Dedifferentiated amniotic fluid mesenchymal stem cell (primary cell): ENCODE results near the gene KATNAL1.
"Not testable (repeated sequence)": the region's sequence is repeated elsewhere in the genome, so short reads cannot be mapped to it uniquely, and the experiment has no call there.

Source experiments
- DNase-seq: peaks from one replicate; pipeline ENCODE4 v3.0.0-alpha.2; 2016; ENCODE audit errors: extremely low spot score

KATNAL1 gene

DNA sequence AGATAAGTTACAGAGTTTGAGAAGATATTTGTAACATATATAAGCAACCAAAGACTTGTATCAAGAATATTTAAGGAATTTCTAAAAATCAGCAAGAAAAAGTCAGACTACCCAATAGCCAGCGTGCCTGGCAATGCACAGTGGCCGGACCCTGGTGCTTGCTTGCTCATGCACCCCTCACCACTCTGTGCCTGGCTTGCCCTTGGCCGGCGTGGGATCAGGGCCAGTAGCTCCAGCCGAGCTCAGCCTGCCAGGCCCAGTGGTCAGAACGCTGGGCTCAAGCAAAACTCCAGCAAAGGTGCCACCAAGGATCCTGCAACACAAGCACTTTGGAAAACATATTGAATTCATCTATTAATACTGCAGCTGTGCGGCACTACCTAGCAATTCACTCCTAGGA, 95.1 kb downstream of the KATNAL1 start:
- DNase-seq = no peak

DNA sequence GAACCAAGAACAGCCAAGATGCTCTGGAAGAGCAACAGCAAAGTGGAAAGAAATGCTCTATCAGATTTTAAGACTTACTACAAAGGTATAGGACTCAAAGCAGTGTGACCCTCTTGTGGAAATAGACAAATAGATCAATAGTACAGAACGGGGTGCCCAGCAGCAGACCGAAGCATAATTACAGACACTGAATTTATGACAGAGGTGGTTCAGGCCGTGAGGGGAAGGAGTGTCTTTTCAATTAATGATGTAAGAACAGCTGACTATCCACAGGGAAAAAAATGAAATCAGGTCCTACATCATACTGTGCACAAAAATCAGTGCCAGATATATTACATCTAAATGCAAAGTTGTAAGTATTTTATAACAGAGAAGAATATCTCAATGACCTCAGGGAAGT, 95.6 kb downstream of the KATNAL1 start:
- no peak for DNase-seq

DNA sequence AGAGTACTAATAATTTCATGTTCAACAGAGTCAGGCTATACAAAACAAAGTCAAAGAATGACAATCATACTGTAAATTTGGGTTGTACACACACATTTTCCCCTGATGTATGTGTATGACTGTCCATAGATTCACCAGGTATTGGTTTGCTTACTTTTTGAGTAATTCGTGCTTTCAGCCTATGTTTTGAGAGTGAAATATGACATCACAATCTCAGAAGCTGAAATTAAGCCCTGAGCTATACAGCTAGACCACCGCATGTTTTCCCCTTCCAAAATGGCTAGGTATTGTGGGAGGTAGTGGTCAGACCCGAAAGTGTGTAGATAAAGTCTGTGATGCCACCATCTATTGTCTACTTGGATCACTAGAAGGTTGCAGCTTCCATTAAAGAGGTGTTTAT, 102.8 kb downstream of the KATNAL1 start:
- DNase-seq = no peak

DNA sequence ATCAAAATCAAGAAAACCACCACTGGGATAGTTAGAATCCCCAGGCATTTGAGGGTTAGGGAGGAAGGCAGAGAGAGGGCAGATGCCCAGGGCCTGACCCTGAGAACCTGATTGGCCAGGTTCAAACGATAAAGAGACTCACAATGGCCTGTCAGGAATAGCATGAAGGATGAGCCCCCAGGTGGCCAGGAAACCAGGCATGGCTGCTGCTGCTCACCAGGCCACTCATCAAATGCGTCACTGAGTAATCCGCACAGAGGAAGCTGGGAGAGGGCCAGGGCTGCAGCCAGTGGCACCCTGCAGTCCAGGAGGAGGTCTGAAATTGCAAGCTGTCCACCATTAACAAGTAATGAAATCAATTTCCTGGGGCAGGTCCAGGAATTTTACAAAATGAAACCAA, 111.3 kb downstream of the KATNAL1 start:
- DNase-seq = no peak

DNA sequence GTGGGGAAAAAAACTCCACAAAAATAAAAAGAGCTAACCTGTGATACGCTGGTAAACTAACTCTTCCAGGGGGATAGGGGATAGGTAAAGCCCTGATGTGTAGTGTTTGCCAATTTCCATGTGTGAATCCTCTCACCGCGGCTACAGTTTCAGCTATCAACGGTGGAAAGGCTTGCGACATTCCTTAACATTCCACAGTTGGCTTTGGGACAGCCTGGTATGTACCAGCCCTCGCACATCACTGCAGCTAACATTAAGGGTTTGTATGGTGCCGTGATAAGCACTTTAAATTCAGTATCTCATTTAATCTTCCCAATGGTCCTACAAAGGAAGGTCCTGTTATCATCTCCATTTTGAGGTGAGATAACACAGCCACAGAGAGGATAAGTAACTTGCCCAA, 112.4 kb downstream of the KATNAL1 start:
- DNase-seq = no peak

DNA sequence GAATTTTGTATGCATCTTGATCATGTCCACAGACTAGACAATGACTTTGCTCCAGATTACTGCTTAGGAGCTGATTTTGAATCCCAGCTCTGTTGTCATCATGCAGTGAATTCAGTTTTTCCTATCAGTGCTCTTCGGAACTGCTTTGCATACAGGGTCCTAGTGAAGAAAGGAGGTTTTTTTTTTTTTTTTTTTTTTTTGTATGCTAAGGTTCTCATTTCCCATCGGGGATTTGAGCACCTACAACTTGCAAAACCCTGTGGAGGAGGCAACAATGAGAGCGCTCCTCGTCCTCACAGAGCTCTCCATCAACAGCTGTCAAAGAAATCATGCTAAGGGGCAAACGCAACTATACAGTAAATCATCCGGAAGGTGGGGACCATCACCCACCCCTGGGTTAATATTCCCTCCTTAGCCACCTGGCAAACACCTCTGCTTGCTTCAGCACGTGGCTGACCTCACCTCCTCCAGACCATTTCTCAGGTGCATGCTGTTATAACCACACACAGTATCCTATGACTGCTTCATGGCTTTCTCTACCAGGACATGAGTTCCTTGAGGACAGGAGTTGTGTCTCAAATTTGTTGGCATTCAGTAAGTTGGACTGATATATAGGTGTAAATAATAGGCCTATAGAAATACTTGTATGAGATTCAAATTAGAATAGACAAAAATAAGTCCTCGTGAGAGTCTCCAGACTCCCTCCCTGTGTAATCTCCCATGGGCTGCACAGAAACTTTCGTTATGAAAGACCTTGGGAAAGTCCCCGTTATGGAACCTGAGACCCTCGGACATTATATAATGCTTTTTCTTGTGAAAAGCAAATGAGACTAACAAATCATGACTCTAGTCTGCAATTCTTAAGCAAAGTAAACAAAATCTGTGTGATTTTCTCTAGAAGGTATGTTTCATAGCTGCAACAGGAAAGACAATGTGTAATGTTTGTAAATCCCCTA, 113.8 kb downstream of the KATNAL1 start:
- DNase-seq = no peak

DNA sequence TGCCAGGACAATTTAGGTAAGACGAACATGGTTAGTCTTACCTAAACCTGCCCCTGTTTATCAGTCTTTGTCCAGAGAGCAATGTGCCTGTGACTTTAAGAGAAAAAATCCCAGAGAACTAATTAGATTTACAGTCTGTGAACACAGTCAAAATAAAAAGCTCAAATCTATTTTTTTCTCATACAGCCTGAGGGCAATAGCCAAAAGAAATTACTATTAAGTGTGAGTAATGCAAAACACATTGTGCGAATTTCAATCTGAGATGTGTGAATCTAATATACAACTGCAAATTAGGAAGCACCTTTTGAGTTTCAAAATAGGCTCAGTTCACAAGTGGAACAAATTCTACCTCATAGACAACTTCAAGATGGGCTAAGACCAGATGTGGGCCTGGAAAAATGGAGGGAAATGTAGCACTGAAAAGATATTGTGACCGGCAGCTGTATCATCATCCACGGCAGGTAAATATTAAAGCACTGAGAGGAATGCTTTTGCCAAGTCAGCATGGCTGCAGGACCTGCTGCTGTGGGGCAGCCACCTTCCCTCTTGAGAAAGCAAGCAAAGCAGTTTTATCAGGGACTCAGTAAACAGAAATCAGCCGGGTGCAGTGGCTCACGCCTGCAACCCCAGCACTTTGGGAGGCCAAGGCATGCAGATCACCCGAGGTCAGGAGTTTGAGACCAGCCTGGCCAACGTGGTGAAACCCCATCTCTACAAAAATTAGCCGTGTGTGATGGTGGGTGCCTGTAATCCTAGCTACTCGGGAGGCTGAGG, 114.8 kb downstream of the KATNAL1 start:
- DNase-seq = no peak

DNA sequence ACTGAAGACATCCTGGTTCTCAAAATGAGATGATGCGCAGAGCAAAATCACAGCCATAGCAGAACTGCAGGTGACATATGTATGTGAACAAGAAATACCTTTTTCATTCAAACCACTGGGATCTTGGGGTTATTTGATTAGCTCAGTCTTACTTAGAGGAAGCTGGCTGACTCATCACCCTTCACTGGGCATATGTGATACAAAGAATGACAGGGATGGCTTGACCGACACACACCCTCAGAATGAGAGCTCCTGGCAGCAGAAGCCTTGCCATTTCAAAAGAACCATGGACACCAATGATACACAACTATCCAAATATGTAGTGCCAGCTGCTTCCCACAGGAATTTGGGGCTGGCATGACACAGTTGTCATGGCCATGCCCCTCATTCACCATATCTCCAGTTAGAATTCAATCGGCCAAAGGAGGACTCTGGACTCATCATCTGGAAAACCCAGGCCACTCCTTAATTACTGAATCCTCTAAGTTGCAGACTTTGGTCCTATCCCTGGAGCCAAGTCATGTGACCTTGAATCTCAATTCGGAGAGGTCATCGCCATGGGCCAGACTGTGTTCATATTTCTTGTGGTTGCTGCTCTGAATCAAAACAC, 115.8 kb downstream of the KATNAL1 start:
- no peak for DNase-seq

DNA sequence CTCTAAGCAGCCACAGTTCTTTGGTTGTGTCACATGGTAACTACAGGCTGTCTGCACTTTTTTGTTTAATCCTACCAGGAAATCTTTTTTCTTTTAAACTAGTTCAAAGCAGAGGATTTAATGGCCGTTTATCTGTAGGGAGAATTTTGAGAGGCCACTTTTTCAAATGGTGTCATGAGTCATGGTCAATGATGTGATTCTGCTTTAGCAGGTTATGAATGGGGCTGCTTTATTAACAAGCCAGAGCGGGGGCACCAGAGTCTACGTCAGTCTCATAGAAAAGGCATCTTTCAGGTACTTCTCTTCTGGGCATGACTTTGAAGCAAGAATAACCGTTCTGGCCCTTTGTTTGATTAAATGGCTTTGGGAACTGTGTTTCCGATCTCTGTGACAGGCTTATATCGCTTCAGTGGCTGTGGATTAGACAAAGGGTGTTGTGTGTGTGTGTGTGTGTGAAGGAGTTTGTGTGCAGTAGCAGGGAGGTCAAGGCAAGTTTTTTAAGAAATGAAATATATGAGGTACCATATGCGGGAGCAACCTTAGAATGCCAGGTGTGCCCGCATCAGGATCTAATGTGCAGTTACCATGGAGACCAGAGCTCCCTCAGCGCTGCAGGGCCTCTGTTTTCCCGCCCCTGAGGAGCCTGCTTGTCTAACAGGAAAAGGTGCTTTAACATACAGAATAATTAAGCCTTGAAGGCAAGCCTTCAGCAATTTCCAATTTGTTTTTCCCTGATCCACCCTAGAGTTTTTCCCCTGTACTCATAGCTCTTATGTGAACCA, 120.5 kb downstream of the KATNAL1 start:
- no peak for DNase-seq

DNA sequence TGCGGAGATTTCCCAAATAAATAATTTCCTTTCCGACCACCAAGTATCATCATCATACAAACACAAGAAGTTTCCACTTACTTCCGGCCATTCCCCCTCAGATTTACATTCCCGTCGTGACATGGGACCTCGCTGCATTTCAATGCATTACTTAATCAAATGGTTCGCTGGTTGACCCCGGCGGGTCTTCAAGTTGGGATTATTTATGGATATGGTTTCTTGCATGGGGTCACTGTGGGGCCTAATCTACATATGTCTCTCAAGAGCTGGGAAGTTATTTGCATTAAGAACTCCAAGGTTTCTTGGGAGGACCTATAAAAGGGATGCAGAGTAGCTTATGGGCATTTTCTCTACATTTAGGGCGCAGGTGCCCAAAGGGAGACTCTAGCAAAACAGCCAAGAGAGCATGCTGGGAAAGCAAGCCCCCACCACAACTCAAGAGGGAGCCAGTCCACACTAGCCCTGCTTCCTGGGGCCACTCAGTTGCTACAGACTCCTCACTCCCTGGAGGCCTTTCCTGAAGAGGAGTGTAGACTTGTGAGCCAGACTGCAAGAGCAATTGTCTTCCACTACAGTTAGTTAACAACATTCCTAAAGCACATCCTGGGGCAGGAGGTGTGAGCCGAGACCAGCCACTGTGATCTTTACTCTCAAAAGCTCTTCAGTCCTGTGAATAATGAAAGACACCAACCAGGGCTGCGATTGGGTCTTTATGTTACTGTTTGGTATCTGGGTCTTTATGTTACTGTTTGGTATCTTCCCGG, 125.3 kb downstream of the KATNAL1 start:
- DNase-seq = no peak

DNA sequence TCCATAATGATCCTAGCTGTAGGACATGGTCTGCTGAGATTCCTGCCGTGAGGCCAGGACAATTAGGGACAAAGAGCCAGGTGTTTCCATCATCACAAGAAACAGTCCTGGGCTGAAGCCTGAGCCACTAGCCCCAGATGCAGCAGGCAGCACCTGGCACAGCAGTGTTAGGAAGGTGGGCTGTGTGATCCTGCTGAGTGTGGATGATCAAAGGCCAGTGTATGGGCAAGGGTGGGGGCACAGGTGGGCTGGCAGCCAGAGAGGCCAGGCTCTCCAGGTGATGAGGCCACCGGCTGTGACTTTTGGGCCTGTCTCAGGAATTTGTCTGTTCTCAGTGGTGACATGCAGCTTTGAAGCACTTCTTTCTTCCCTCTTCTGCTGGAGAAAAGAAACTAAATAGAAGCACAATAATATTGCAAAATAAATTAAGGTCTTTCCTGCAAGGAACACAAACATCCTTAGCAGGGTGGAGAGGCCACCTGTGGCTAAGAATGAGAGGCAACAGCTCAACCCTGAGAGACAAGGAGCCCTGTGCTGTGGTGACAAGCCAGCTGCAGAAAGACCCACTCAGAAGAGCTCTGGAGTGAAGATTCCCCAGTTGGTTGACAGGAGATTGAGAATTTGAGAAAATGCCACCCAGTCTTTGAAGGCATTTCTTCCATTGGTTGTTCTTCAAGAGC, 127.6 kb downstream of the KATNAL1 start:
- DNase-seq = no peak

DNA sequence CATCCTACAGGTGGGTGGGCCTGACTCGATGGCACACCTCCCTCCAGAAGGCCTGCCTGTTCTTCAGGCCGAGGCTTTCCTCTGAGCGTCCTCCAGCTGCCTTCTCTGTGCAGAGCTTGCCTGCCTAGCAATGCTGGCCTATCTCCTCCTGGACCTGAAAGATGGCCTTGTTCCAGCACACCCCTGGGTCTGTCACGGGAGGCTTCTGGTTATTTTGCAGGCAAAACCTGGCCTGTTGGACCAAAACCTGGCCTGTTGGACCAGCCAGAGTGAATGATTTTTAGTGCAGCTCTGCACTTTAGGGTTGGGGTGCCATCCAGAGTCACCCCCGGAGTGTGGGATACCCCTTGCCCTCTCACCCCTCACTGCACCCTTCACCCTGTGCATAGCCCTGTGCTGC, 128.4 kb downstream of the KATNAL1 start:
- no peak for DNase-seq

DNA sequence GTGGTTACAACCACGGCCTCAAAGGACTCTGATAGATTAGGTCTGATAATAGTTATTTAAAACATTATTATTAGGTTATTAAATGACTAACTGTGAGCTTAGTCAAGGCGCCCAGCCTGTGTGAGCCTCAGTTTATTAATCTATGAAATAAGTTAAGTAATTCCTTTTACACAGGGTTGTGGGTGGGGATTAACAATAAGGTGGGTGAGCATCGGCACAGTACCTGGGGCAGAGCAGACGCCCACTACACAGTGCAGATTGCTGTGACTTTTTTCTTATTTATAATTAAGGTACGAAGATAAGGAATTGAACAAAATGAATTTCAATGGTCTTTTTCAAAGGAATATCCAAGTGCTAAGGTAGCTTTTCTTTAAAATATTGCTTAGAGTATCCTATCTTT, 132.2 kb downstream of the KATNAL1 start:
- no peak for DNase-seq

DNA sequence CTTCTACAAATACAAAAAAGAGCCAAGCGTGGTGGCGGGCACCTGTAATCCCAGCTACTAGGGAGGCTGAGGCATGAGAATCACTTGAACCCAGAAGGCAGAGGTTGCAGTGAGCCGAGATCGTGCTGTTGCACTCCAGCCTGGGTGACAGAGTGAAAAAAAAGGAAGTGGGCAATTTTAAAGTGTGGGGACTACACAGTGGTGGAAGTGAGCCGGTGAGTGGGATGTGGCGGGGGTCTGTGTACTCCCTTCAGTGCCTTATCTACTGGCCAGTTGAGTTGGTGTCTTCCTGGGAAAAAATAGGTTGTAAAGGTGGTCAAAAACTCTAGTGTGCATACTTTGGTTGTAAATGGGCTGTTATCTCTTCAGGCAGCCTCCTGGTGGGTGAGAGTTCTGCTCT, 133.1 kb downstream of the KATNAL1 start:
- DNase-seq = not testable (repeated sequence)

DNA sequence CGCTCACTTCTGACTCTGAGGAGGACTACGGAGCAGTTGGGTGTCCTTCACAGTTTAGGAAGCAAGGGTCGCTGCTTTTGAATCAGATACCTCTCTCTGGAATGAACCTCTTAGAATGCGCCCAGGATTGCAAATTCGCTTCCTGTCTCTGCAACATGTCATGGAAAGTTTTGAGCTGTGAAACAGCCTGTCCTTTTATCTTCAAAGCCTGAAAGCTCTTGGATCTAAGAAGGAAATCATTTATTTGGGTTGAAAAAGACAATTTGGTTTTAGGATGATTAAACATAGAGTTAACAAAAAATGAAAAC, 134.1 kb downstream of the KATNAL1 start:
- no peak for DNase-seq

DNA sequence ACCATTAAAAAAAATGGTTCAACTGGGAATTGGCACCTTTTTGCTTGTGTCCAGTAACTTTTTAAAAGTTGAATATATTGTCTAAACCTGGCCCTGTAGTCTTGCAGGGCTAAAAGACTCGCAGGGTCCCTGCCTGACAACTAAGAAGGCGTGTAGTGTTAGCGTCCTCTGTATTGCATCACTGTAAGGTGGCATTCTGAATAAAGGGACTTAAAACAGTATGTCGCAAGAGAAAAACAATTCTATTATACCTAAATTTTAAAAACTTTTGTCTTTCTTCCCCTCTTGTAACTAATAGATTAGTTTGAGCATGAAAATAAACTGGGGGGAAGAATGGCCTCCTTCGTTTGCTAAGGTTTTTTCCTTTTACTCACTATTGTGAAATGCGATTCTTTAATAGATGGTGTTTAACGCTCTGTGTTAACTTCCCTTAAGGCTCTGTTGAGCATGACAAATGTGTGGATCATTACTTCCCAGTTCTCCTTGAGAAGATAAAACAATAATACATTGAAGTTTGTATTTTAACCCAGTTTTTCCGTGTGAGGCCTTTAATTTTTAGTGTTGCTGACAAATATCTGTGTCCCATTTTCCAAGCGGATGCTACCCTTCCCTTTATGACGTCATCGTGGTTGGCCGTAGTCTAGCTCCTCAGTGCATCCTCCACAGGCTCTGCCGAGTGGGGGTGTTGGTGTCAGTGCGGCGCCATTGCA, 134.6 kb downstream of the KATNAL1 start:
- no peak for DNase-seq

DNA sequence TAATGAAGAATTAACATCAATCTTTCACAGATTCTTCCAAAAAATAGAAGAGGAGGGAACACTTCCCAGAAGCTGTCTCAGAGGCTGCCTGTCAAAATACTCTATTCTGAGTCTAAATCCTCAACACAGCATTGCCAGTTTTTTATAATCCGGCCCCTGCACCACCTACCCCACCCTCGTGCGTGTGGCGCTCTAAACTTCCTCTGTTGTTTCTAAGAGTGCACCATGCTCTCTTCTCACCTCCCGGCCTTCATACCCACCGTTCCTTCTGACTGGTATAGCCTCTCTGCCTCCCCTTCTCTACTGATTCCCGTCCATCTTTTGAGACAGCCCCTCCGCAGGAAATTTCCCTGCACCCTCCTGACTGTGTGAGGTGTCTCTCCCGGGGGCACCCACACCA, 136.8 kb downstream of the KATNAL1 start:
- no peak for DNase-seq

DNA sequence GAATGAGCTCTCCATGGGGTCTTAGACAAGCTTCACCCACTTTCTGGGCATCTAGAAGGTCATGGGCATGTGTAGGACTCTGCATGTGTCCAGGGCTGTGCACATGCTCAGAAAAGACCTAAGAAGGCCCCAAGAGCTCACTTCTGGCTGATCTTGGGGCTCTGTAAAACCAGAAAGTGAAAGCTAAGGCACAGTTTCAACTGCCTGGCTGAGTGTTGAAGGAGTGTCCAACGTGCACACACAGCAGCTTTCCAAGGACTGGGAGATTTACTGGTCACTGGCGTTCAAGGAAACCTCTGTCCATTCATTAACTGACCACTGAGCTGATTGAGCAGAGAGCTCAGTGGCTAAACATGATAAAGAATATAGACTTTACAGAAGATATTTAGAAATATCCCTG, 137.9 kb downstream of the KATNAL1 start:
- no peak for DNase-seq

DNA sequence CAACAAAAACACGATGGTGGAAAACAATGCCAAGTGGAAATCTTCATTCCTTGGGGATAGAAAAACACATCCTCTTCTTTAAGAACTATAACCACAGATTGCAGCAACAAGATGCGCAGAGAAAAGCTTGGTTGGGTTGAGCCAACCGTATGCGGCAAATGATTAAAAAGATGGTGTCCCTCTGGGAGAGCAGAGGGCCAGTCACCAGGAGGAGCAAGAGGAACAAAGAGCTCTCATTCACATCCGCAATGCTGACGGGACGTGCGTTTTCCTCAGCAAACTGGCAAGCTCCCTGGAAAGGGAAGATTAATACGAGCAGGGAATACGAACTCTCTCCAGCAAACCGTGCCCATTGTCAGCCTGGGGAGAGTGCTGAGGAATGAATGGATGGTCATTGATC, 141.6 kb downstream of the KATNAL1 start:
- no peak for DNase-seq

DNA sequence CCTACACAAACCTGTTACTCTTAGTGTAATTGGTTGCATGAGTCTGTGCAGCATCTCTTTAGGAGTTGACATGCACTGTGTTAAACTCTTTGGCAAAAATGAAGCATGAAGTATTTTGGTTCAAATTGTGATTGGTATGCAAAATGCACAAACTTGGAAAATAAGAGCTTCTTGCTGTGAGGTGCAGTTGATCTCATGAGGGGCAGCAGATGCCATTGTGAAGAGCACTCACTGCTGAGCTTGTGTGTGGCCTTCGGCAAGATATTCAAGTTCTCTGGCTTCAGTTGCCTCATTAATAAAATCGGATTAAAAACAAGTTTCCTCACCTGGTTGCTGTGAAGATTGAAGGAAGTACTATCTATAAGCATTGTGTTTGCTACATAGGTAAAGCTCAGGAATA, 142.3 kb downstream of the KATNAL1 start:
- no peak for DNase-seq
